Spleen (tissue), 7 donors: ENCODE results near the gene SPATA16.

Experiments
- CTCF ChIP-seq, 11 experiments: fragments of 200-600 bp in 7 of 11; fragments of 450-650 bp in 4 of 11; sonication (generic) in 4 of 11; IDR thresholded peaks in 8 of 11; conservative IDR thresholded peaks in 3 of 11; 1 replicate in 7 of 11; 2 replicates in 4 of 11; pipeline versions ENCODE4 v1.4.0 to v1.8.0; 2016 to 2021; ENCODE audit warnings: antibody characterized with exemption in 11 of 11, inconsistent platforms in 4 of 11, mild to moderate bottlenecking in 1 of 11
- POLR2A ChIP-seq, 3 donors: fragments of 450-650 bp; IDR thresholded peaks; one replicate each; pipeline ENCODE4 v1.5.1; 2017; ENCODE audit warnings: antibody characterized with exemption in 3 of 3, mild to moderate bottlenecking in 1 of 3
- donor health status: DM: no; HTN: no; CAD: no; lungs with moderate emphysema.
- donor health status: DM: no; HTN: no; CAD: no.
- donor health status: DM: no; HTN: no; CAD: no.

- no peak for TF ChIP-seq CTCF (IDR thresholded peaks at IDR 0.05 in 8 of 11, conservative IDR thresholded peaks at IDR 0.05 in 3 of 11)
- TF ChIP-seq POLR2A (IDR thresholded peaks at IDR 0.05), result no peak
Observed at GRCh38 chr3:172977696-172978095, 163.3 kb downstream of the SPATA16 start.
